Right atrium auricular region (tissue), 2 donors: ENCODE results near the gene LGALS3BP. TPM values are rescaled to one million over a fixed set of nuclear protein-coding genes. Genes with fewer than 3 reads are reported as not detected.

Source experiments
- DNase-seq: peaks from one replicate; pipeline ENCODE4 v3.0.0-alpha.2; 2019; ENCODE audit warnings: low spot score
- H3K27ac ChIP-seq, 2 donors: fragments of 200-600 bp; sonication (generic); 1 replicate in 1 of 2; 2 replicates in 1 of 2; pipeline ENCODE4 v1.5.1; 2016 to 2019
- H3K27me3 ChIP-seq, 2 donors: fragments of 200-600 bp; sonication (generic); one replicate each; pipeline versions ENCODE4 v1.5.1 to v1.6.0; 2017 to 2019
- H3K36me3 ChIP-seq: fragments of 200-600 bp; sonication (generic); one replicate; pipeline ENCODE4 v1.5.1; 2016
- H3K4me1 ChIP-seq, 2 donors: fragments of 200-600 bp; sonication (generic); one replicate each; pipeline versions ENCODE4 v1.5.1 to v1.6.0; 2017 to 2019
- H3K4me3 ChIP-seq, 2 donors: fragments of 200-600 bp; sonication (generic); 1 replicate in 1 of 2; 2 replicates in 1 of 2; pipeline ENCODE4 v1.5.1; 2017 to 2019; ENCODE audit warnings: mild to moderate bottlenecking in 1 of 2, moderate library complexity in 1 of 2
- H3K9me3 ChIP-seq, 2 donors: fragments of 200-600 bp; sonication (generic); one replicate each; pipeline ENCODE4 v1.5.1; 2019
- total RNA-seq, 2 donors: library from RNA; depleted of rRNA; stranded (reverse); fragments of >200 nt; gene quantifications; one replicate each; pipeline ENCODE4 v1.1.0, GENCODE V29; 2016
- TF ChIP-seq, protein P1 (sequence below), 2 donors: fragments of 200-600 bp; sonication (generic); IDR thresholded peaks; one replicate each; pipeline ENCODE4 v1.5.1; 2019; ENCODE audit warnings: antibody characterized with exemption in 2 of 2

LGALS3BP gene
- total RNA-seq, 2 donors from 2014 or later: 488 to 733 TPM

DNA sequence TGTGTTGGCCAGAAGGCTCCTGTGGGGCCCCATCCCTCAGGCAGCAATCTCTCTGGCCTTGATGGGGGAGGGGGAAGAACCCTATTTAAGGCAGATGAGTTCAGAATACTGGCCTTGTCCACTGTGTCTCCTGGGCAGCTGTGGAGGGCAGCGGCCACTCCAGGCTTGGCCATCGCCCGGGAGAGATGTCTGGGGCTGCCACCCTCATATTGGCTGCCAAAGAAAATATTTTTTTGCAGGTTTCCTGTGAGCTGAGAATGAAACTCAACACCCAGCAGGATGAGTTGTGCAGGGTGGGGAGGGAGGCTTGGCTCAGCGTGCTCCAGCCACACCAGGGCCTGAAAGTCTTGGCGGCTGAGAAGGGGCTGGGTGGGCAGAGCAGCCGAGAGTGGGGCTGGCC is 40.1 kb downstream of the LGALS3BP start:
- H3K4me3 ChIP-seq: no peak overlapping the region
- TF ChIP-seq, protein P1, sequence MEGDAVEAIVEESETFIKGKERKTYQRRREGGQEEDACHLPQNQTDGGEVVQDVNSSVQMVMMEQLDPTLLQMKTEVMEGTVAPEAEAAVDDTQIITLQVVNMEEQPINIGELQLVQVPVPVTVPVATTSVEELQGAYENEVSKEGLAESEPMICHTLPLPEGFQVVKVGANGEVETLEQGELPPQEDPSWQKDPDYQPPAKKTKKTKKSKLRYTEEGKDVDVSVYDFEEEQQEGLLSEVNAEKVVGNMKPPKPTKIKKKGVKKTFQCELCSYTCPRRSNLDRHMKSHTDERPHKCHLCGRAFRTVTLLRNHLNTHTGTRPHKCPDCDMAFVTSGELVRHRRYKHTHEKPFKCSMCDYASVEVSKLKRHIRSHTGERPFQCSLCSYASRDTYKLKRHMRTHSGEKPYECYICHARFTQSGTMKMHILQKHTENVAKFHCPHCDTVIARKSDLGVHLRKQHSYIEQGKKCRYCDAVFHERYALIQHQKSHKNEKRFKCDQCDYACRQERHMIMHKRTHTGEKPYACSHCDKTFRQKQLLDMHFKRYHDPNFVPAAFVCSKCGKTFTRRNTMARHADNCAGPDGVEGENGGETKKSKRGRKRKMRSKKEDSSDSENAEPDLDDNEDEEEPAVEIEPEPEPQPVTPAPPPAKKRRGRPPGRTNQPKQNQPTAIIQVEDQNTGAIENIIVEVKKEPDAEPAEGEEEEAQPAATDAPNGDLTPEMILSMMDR (IDR thresholded peaks at IDR 0.05): no peak
- no peaks in the 10 kb centered on the region for H3K9me3 ChIP-seq
- no peak overlapping the region for H3K27ac ChIP-seq
- peaks cover 0 to 31% of the 10 kb centered on the region in 2 donors for H3K4me1 ChIP-seq
- H3K36me3 ChIP-seq: no peaks in the 10 kb centered on the region
- H3K27me3 ChIP-seq: no peaks in the 10 kb centered on the region
- no peak for DNase-seq

DNA sequence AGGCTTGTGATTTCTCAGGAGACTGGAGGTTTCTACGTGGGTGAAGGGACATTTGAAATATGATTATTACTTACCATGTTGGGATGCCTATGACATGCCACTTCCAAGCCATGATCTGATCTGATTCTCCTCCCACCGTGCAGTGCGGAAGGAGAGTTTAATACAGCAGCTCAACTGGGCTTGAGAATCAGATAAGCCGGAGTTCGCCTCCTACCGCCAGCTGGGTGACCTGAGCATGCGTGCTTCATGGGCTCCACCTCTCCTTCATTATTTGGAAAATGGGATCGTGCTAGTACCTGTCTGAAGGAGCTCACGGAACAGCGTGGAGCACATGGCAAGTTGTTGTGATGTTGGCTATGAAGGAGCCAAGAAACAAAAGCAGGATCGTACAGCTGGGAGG is 42.2 kb downstream of the LGALS3BP start:
- no peaks in the 10 kb centered on the region for H3K36me3 ChIP-seq
- H3K4me1 ChIP-seq: peaks cover 0 to 46% of the 10 kb centered on the region in 2 donors

DNA sequence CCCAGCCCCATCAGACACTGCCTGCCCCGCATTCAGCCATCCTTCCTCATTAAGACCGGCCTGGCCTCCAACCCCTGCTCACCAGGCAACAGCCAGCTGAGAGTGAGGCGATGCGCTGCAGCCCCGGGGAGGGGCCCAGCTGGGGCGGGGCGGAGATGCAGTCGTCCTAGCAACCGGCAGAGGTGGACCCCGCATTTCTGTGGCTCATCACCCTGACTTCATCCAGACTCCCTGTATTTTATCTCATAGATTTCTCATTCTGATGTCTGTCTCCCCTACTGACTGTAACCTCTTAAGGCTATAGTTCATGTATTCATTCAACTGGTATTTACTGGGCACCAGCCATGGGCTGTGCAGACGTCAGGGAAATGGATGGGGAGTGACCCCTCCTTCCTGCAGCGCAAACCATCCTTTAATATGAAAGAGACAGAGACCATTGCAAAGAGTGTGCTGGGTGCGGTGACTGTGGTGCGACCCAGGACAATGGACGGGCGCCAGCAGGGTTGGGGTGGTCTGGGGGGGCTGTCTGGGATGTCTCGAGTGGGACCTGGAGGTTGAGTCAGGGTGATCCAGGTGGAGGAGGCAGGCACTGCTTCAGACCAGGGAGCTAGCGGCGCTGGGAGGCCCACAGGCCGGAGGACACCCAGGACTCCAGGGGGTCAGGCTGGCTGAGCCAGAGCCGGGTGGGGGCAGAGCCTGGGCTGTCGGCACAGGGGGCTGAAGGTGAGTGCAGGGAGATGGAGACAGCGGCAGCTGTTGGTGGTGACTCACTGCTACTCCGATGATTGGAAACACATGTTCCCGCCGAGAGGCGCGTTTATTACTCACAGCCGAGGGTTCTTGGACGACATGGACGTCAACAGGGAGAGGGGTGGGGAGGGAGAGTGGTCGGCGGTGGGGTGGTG is 44.1 kb downstream of the LGALS3BP start:
- peaks cover 0 to 44% of the 10 kb centered on the region in 2 donors for H3K4me1 ChIP-seq
- H3K27me3 ChIP-seq: no peaks in the 10 kb centered on the region
- H3K9me3 ChIP-seq: no peaks in the 10 kb centered on the region
- peak overlapping the region; percentile 82 to 91 for H3K27ac ChIP-seq
- no peaks in the 10 kb centered on the region for H3K36me3 ChIP-seq
- H3K4me3 ChIP-seq: no peak overlapping the region
- TF ChIP-seq, protein P1 (IDR thresholded peaks at IDR 0.05): no peak
- peak; percentile 94 for DNase-seq

More for the DNA sequence above, 42.2 kb downstream of the LGALS3BP start:
- Histone ChIP-seq H3K9me3 (no peaks in the 10 kb centered on the region), H3K27me3 (no peaks in the 10 kb centered on the region), H3K4me3 (no peak overlapping the region), H3K27ac (no peak overlapping the region)
- DNase-seq: no peak
- TF ChIP-seq, protein P1 (IDR thresholded peaks at IDR 0.05): no peak

DNA sequence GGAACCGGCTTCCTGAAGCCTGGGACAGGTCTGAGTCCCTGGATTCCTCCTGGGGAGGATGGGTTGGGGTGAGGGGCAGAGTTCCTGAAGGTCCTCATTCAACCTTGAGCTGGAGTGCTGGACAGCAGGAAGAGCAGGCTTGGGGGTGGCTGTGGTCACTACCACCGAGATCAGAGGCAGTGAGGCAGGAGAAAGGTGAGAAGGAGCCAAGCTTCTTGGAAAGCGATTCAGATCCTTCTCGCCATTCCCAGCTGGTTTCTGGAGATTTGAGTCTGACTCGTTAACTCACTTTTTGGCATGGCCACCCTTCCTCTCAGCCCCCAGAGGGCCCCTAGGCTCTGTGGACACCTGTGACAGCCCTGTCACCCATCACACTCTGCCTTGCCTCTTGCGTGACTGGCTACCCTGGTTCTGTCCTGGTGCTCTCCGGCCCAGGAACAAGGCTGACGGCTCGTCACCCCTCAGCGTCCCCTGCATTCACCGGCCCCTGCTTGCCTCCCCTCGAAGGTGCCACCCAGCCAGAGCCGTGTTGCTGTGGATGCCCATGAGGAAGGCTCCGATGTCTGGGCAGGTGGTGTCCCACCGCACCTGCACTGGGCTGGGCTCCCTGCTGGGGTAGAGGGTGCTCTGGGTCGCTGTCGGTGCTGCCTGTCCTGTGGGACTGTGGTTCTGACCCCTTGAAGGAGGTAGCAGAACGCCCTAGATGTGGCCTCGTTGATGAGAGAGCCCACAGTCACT is 44.9 kb downstream of the LGALS3BP start:
- H3K9me3 ChIP-seq: no peaks in the 10 kb centered on the region
- H3K4me1 ChIP-seq: peaks cover 0 to 40% of the 10 kb centered on the region in 2 donors
- no peaks in the 10 kb centered on the region for H3K36me3 ChIP-seq
- no peak overlapping the region for H3K4me3 ChIP-seq
- no peak for DNase-seq
- H3K27ac ChIP-seq: peak overlapping the region; percentile 82 to 91
- H3K27me3 ChIP-seq: no peaks in the 10 kb centered on the region
- TF ChIP-seq, protein P1 (IDR thresholded peaks at IDR 0.05): no peak

DNA sequence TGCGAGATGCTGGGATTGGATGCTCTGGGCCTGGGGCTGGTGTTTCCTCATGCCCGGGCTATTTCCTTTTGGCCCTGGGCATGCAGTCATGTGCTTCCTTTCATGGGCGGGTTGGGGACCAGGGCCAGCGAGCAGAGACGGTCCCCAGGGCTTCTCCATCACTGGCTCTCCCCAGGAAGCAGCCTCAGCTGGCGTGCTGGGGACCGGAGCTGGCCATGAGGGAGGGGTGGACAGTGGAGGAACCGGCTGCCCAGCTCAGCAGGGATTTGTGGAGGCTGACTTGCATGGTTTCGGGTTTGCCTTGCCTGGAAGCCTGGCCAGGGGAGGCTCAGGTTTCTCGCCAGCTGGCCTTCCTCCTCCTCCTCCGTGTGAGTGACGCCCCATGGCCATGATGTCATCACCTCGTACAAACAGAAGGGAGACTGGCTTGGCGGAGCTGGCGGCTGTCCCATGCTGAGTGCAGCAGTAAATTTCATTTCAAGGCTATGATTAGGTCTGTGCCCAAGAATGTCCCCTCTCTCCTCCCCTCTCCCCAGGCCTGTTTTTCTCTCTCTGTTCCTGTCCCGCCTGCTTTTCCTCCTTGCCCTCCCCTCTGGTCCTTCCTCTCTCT is 45.7 kb downstream of the LGALS3BP start:
- Histone ChIP-seq H3K4me3 (peak overlapping the region in 1 of 2 donors; percentile 31), H3K9me3 (no peaks in the 10 kb centered on the region), H3K27ac (peak overlapping the region; percentile 82 to 91), H3K4me1 (peaks cover 0 to 38% of the 10 kb centered on the region in 2 donors), H3K36me3 (no peaks in the 10 kb centered on the region), H3K27me3 (no peaks in the 10 kb centered on the region)
- TF ChIP-seq, protein P1 (IDR thresholded peaks at IDR 0.05): no peak
- peak; percentile 98 for DNase-seq
